Measurements from ENCODE around the gene OCSTAMP.

Gene OCSTAMP

DNA sequence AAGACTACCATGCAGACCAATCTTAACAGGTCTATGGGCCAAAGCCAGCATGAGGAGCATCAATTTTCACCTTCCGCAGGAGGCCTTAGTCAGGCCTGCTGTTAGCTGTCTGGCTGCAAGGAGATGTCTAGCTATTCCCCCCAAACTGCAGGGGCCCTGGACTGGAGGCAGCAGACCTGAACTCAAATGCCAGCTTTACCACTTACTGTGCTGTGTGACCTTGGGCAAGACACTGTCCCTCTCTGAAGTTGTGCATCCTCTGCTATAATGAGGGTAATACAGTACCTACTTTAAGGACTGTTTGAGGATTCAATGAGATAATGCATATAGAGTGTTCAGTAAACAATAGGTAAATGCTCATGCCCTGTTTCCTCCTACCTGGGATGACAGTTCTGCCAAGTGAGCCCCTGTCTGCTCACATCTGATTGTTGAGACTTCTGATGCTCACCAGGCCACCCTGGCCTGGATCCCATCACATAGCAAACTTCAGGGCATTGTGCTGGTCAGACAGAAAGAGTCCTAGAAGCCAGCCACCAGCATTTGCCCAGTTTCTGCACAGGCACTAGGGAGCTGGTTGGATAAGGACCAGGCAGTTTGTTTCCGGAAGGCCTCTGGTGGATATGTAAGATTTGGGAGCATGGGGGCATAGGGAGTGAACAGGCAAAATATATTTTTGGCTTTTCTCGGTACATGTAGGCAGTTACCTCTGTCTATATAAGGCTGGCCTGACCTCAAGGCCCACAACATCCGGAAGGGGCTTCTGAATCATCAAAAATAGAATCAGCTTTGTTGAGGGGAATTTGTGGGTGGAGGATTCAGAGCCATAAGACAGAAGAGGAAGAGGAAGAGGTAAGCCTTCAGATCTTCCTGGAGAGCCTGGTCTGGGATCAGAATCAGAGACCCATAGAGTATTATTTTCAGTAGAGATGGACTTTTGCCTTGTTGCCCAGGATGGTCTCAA lies 2.3 kb upstream of the OCSTAMP start:
- Histone ChIP-seq H2AFZ (ENCODE audit: low read length) (no peak overlapping the region), H3K9me2 (ENCODE audit: low read depth, low read length) (no peaks in the 10 kb centered on the region), H4K20me1 (ENCODE audit: insufficient read depth, low read length) (no peaks in the 10 kb centered on the region), H3K27me3 (ENCODE audit: insufficient read depth, low read length) (no peaks in the 10 kb centered on the region), H3K36me3 (ENCODE audit: insufficient read depth, low read length) (no peaks in the 10 kb centered on the region), H3K79me2 (ENCODE audit: insufficient read depth, low read length) (no peaks in the 10 kb centered on the region), H3K9me3 (ENCODE audit: low read length) (no peaks in the 10 kb centered on the region), H3K4me2 (ENCODE audit: low read length) (no peak overlapping the region), H3K9ac (ENCODE audit: low read length) (no peak overlapping the region), H3K27ac (ENCODE audit: low read depth, low read length, poor library complexity, severe bottlenecking) (no peak overlapping the region), H3K4me3 (ENCODE audit: low read depth, low read length, poor library complexity, severe bottlenecking) (no peak overlapping the region), H3F3A (ENCODE audit: insufficient read depth, low read length) (no peaks in the 10 kb centered on the region), H3K4me1 (ENCODE audit: insufficient read depth, low read length, severe bottlenecking) (no peaks in the 10 kb centered on the region)
- TF ChIP-seq, protein P1, sequence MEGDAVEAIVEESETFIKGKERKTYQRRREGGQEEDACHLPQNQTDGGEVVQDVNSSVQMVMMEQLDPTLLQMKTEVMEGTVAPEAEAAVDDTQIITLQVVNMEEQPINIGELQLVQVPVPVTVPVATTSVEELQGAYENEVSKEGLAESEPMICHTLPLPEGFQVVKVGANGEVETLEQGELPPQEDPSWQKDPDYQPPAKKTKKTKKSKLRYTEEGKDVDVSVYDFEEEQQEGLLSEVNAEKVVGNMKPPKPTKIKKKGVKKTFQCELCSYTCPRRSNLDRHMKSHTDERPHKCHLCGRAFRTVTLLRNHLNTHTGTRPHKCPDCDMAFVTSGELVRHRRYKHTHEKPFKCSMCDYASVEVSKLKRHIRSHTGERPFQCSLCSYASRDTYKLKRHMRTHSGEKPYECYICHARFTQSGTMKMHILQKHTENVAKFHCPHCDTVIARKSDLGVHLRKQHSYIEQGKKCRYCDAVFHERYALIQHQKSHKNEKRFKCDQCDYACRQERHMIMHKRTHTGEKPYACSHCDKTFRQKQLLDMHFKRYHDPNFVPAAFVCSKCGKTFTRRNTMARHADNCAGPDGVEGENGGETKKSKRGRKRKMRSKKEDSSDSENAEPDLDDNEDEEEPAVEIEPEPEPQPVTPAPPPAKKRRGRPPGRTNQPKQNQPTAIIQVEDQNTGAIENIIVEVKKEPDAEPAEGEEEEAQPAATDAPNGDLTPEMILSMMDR (IDR thresholded peaks at IDR 0.05; ENCODE audit: low read length): no peak
- no peak for TF ChIP-seq EZH2 (IDR thresholded peaks at IDR 0.05; ENCODE audit: borderline replicate concordance, low read length)

DNA sequence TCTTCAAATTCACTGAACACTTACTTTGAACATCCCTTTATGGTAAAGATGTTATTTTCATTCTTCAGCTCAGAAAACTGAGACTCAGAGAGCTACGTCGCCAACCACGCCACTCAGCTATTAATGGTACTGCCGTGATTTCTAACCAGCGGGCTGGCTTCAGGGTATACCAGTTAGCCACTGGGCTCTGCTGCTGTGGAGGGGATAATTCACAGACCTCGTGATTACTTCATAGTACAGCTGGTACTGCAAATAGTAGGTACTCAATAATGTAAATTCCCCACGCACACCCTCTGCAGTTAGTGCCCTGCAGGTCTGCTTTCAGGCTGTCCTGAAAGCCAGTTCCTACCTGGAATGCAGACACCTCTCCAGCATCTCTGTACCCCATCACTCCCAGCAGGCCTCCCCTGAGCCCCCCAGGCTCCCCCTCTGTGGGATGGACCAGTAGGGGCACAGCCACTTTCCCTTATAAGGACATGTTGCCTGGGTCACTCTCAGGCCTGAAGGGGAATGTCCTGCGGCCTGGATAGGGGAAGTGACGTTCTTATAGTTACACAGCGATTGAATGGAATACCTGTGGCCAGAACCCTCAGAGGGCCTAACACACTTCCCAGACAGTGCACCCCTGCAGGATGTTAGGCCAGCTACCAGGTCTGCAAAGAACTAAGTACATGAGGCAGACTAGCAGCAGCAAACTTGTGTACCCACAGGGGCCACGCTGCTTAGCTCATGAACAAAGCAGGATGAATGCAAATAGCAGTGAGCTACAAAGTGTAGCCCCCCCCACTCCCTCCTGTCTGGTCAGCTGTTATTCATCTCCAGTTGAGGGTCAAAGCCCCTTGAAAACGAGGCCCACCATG lies 1.3 kb upstream of the OCSTAMP start:
- H2AFZ ChIP-seq (ENCODE audit: low read length): no peak overlapping the region

More for the DNA sequence above, 1.3 kb upstream of the OCSTAMP start:
- Histone ChIP-seq H3K4me2 (ENCODE audit: low read length) (no peak overlapping the region), H3K9me3 (ENCODE audit: low read length) (no peaks in the 10 kb centered on the region), H3K27ac (ENCODE audit: low read depth, low read length, poor library complexity, severe bottlenecking) (no peak overlapping the region), H3K9ac (ENCODE audit: low read length) (no peak overlapping the region), H3K4me3 (ENCODE audit: low read depth, low read length, poor library complexity, severe bottlenecking) (no peak overlapping the region), H3K9me2 (ENCODE audit: low read depth, low read length) (no peaks in the 10 kb centered on the region), H3K4me1 (ENCODE audit: insufficient read depth, low read length, severe bottlenecking) (no peaks in the 10 kb centered on the region), H3K36me3 (ENCODE audit: insufficient read depth, low read length) (no peaks in the 10 kb centered on the region), H3F3A (ENCODE audit: insufficient read depth, low read length) (no peaks in the 10 kb centered on the region), H4K20me1 (ENCODE audit: insufficient read depth, low read length) (no peaks in the 10 kb centered on the region), H3K79me2 (ENCODE audit: insufficient read depth, low read length) (no peaks in the 10 kb centered on the region), H3K27me3 (ENCODE audit: insufficient read depth, low read length) (no peaks in the 10 kb centered on the region)
- no peak for TF ChIP-seq EZH2 (IDR thresholded peaks at IDR 0.05; ENCODE audit: borderline replicate concordance, low read length)
- TF ChIP-seq, protein P1 (IDR thresholded peaks at IDR 0.05; ENCODE audit: low read length): no peak
